ENCODE data around the gene NATD1. TPM values are rescaled to one million over a fixed set of nuclear protein-coding genes. Genes with fewer than 3 reads are reported as not detected.
A peak's percentile ranks its signal among the peaks of the same experiment; 100 is the strongest.

NATD1 gene, protein sequence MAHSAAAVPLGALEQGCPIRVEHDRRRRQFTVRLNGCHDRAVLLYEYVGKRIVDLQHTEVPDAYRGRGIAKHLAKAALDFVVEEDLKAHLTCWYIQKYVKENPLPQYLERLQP
- 0.21 and 0.81 TPM in 2 replicates for total RNA-seq (2014; rRNA removed; shearing (Covaris generic))

DNA sequence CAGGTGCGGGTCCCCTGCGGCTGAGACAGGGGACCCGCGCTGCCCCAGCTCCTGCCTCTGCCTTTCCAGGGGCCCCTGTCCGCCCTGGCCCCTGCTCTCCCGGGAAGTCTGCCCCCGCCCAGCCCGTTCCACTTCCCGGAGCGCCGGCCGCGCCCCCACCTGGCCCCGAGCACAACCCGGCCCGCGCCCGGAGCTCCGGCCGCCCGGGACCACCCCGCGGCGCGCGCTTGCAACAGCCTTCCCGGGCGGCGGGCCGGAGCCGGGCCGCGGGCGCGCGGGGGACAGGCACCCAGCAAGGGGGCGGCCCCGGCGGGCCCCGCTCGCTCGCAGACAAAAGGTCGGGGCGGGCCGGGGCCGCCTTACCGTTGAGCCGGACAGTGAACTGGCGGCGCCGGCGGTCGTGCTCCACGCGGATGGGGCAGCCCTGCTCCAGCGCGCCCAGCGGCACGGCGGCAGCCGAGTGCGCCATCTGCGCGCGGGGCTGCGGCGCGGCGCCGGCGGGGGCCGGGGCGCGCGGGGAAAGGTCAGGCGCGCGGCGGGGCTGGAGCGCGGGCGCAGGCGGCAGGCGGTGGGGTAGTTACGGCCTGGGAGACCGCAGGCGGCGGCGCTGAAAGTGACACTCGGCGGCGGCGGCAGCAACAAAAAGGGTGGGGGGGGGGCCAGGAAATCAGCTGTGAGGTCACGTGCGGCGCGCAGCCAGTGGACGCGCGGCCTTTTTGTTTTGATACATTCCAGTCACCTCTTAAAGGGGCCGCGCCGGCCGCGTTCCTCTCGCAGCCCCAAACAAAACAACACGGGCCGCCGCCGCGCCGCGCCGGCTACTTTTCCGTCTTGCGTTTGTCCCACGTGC is at the start of gene NATD1:
Gene NATD1, minus strand, starts transcription at position 615 of the 850 bp plus-strand sequence. Its CDS starts 146 bp downstream, at position 469.
- peak; percentile 74 for DNase-seq (ENCODE audit: low spot score)

DNA sequence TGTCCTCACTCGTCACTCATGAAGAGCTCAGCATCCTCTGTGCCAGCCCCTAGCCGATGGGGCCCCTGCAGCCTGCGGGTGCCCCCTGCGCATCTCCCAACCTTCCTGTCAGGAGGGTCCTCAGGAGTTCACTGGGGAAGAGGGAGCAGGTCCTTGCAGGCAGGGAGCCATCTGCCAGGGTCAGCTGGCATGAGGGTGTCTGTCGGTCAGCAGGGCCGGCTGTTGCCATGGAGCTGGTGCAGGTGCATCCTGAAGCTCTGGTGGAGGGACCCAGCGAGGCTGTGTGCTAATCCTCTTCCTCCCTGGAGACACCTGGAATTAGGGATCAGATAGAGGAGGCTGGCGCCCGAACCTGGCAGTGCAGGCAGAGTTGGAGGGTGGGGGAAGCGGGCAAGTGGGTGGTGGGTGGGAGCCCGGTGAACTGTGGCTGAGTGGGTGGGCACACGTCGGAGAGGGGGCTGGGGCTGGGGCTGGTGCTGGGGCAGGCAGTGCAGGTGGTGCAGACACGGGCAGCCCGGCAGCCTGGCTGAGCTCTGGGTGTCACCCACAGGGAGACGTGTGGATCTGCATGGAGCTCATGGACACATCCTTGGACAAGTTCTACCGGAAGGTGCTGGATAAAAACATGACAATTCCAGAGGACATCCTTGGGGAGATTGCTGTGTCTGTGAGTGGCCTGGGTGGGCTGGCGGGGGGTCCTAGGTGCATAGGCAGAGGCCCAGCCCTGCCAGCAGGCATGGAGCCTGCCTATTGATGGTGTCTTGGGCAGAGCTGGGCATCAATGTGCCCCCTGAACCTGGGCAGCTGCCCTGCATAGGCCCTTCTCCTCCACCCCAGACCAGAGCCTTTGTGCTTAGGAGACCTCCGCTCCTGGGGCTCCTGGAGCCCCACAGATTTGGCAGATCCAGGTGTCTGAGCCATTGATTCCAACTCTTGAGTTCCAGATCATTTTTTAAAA is 48.7 kb upstream of the NATD1 start:
- peak; percentile 11 for DNase-seq (ENCODE audit: low spot score)

DNA sequence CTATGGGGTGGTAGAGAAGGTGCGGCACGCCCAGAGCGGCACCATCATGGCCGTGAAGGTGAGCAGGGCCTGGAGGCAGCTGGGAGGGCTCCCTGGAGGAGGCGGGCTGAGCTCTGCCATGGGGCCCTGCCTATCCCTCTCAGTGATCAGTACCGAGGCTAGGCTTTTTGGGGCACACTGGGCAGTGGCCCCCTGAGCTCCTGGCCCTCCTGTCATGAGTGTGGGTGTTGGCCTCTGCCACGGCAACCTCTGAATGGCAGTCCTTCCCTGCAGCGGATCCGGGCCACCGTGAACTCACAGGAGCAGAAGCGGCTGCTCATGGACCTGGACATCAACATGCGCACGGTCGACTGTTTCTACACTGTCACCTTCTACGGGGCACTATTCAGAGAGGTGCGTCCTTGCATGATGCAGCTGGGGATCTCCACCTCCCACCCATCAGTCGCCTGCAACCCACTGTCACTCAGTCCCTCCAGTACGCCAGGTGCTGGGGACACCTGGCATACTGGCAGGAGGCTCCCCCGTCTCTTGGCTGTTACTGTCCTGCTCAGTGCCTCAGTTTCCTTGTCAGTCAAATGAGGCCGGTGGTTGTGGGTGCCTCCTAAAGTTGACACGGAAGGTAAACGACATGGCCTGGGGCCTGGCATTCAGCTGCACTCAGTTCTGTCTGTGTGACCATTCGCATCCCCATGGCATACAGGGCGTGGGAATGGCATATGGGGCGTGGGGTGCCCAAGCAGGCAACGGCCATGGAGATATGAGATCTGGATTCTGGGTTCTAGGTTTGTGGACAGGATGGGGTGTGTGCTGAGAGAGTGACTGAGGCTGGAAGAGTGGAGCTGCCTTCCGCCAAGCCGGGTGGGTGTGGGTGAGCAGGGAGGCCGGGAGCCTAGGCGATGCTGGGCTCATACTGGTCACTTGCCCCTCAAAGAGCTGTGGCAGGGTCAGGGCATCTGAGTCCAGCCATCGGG is 47.7 kb upstream of the NATD1 start:
- peak; percentile 6 for DNase-seq (ENCODE audit: low spot score)

DNA sequence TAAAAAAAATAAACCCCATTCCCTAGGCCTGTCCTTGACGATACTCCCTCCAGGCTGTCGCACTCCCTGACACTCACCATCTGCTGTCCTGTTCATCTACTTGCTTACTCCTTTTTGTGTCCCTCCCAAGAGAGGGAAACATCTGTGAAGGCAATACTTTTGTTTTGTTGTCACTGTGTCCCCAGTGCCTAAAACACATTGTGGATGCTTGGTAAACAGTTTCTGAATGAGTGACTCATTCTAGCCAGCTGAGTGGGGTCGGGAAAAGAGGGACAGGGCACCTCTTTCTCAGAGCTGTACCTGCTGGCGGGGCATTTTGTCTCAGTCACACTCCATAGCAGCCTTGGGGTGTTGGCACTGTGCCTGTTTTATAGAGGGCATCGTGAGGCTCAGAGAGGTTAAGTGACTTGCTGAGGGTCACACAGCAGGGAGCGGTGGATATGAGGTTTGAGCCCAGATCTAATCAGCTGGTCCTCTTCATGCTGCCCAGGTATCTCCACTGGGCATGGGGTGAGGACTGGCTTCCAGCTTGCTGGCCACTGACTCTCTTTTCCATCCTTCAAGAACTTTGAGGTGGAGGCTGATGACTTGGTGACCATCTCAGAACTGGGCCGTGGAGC is 46.9 kb upstream of the NATD1 start:
- peak; percentile 22 for DNase-seq (ENCODE audit: low spot score)

DNA sequence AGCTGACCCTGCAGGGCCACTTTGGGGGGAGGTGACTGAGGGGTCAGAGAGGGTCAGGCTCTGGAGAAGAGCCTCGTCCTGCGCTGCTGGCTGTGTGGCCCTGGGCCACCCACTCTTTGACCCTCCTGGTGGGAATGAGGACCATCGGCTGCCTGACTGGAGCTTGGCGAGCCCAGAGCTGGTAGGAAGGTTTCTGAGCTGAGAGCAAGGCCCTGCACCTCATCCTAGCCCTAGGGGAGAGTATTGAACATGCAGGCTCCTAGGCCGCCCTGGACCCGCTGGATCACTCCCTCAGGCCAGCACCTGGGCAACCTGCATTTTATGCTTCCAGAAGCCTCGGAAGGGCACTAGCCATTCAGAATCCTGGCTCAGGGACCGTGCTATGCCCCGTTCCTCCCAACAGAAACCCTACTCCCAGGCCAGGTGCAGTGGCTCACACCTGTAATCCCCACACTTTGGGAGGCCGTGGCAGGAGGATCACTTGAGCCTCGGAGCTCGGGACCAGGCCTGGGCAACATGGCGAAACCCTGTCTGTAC is 45.8 kb upstream of the NATD1 start:
- no peak for DNase-seq (ENCODE audit: low spot score)

DNA sequence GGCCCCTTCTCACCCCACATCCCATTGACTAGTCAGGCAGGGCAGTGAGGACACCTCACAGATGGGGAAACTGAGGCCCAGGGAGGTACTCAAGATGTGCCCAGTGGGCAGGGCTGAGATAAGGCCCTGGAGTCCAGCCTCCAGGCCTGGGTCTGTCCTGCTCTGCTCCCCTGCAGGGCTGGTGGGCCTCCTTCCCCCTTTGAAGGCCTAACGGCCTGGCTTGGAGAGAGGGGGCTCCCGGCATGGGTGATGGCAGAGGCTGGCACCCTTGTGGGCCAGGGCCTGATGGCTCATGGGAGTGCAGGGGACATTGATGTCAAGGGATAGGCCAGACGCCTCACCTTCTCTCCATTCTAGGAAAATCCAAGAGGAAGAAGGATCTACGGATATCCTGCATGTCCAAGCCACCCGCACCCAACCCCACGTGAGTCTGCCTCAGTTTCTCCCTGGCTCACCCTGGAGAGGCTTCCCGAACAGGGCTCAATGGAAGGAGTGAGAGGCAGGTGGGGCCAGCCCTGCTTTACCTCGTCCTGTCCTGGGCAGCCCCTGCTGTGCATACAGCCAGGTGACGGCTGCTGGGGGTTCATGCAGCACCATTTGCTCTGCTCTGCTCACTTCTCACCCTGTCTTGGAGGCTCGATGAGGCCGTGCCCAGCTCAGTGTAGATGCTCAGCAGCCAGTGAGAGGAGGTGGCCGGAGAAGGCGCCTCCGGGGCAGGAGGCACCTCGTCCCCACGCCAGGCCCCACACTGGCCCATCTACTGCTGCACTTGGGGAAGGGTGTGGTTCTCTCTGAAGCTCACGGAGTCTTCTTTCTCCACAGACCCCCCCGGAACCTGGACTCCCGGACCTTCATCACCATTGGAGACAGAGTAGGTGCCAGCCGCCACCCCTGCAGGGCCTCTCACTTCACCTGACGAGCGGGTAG is 45.1 kb upstream of the NATD1 start:
- peak; percentile 7 for DNase-seq (ENCODE audit: low spot score)

DNA sequence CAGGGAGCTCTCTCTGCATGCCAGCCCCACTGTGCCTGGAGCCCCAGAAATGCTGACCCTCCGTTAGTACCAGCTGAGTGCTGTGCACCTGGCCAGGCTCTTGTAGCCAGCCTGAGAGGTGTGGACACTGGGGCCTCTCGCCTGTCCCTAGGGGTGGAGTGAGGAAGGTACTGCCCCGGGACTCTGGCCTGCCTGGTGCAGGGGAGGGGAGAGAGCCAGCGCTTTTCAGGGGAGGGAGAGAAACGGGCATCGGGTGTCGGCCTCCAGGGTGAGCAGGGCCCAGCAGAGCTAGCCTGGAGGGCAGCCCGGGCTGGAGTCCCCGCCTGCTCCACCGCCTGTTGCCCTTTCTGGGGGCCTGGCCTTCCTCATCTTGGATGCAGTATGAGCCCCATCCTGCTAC is 44.4 kb upstream of the NATD1 start:
- peak; percentile 5 for DNase-seq (ENCODE audit: low spot score)

DNA sequence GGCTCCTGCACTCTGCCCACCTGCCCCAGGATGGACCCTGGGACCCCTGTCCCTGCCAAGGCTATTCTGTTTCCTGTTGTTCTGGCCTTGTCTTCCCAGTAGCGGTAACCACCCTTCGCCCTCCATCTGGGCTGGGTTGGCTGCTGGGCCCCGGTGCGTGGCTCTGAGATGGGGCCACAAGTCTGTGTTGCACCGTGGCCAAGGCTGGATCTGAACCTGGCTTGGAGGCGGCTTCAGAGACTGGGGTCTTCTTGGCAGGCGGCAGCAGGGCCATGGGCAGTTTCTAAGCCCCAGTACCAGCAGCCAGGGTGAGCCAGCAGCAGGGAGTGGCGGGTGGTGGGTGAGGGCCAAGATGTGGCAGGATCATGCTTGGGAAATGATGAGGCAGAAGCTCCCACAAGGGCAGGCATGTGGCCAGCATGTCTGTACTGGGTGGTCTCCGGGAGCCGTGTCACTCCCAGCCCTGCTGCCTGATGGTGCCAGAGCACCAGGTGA is 43.9 kb upstream of the NATD1 start:
- peak; percentile 6 for DNase-seq (ENCODE audit: low spot score)

DNA sequence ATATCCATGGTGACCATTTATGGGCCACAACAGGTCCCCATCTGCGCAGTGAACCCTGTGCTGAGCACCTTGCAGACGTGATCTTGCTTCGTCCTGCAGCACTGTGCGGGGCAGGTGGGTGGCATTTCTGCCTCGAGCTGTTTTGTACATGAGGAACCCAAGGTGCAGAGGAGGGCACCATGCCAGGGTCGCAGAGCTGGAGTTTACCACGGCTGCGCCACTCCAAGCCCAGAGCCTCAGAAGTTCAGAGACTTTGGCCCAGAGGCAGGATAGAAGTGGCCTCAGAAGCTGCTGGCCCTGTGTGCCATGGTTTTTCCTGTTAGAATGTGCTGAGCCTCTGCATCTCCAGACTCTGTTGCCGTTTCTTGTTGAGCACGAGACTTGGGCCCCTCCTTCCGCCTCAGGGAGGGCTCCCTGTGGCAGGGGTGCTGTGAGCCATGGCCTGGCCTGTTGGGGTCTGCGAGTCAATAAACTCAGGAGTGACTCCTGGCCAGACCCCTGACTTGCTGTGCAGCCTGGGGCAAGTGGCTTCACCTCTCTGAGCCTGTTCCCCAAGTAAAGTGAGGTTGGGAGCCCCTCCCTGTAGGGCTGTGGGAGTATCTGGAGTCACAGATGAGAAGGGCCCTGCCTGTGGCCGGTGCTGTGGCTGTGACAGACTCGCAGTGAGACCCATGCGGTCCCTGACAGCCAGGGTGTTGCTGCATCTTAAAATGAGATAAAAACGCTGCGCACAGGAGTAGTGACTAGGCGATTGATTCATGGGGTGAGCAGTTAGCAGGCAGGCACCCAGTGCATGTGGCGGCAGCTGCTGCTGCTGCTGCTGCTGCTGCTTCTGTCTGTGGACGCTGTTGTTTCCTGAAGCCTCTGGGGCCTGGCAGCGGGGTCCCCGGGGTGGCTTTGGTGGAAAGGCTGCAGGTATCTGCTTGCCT is 43.2 kb upstream of the NATD1 start:
- peak; percentile 50 for DNase-seq (ENCODE audit: low spot score)

DNA sequence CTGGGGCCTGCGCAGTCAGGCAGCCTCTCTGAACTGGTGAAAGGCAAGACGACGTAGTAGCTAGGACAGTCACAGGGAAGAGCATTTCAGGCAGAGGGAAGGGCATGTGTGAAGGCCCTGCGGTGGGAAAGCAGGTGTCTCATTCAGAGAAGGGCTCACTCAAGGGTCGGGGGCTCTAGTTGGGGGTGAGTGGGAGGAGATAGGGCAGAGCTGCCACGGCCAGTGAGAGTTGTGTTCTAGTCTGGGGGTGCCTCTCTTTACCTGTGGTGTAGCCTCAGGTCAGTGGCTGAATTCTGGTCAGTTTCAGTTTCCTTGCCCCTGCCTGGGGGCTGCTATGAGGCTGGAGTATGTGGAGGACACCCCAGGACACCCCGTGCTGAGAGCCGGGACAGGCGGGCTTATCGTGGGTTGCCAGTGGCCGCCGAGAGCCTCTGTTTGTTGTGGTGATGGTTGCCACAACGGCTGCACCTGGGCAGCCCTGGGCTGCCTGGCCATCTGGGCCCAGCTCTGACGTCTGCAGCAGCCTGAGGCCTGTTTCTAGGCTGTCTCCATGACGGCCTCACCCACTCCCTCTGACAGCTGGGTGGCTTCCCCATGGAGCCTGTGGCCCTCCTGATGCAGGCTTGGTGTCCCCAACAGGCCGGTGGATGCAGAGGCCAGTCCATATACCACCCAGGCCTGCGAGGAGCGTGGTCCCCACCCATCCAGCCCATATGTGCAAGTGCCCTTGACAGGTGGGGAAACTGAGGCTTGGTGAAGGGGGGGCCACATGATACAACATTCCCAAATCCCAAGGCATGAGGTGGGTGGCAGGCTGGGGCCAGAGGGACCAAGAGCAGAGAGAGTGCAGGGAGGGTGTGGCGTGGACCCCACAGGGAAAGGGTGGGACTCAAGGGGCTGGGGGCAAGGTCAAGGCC is 42.1 kb upstream of the NATD1 start:
- peak; percentile 7 for DNase-seq (ENCODE audit: low spot score)

DNA sequence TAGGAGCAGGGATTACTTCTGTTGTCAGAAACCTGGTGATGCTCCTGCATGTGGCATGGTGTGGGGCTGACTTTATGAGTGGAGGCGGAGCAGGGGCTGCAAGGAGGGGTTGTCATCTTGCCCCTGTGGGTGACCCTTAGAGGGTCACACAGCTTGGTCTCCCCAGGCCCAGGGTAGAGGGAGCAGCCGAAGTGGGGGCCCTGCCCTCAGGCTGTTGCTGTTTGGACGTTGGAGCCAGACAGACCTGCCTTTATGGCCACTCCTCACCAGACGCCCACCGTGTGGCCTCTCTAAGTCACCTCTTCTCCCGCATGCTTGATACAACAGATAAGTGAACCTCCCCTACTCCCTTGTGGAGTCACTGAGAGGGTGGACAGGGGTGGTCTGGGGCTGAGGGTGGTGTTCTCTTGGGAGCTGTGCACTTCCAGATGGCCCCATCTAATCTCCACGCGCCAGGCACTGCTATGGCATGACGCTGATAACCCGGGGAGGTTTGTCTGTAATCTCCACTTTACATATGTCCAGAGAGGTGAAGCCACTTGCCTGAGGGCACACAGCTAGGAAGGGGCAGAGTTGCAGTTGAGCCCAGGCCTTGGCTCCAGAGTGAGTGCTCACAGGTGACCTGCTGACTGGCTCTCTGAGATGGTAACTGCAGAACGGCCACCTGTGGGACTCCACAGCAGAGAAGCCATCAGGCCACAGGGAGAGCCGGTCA is 41.3 kb upstream of the NATD1 start:
- peak; percentile 6 for DNase-seq (ENCODE audit: low spot score)

DNA sequence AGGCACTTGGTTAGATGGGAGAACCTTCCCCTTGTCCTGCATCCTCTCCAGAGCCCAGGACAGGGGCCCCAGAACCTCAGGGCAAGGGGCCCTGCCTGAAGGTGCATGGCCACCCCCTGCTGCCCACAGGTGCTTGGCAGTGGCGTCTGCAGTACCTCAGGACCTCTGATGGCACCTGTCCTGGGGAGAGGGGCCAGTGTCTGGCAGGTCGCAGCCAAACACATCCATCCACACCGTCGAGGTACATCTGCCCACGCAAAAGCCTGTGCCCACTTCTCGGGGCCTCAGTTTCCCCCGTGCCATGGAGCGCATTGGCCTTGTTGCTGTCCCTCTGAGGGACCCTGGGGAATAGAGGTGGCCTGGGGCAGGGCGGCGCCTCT is 40.6 kb upstream of the NATD1 start:
- no peak for DNase-seq (ENCODE audit: low spot score)

DNA sequence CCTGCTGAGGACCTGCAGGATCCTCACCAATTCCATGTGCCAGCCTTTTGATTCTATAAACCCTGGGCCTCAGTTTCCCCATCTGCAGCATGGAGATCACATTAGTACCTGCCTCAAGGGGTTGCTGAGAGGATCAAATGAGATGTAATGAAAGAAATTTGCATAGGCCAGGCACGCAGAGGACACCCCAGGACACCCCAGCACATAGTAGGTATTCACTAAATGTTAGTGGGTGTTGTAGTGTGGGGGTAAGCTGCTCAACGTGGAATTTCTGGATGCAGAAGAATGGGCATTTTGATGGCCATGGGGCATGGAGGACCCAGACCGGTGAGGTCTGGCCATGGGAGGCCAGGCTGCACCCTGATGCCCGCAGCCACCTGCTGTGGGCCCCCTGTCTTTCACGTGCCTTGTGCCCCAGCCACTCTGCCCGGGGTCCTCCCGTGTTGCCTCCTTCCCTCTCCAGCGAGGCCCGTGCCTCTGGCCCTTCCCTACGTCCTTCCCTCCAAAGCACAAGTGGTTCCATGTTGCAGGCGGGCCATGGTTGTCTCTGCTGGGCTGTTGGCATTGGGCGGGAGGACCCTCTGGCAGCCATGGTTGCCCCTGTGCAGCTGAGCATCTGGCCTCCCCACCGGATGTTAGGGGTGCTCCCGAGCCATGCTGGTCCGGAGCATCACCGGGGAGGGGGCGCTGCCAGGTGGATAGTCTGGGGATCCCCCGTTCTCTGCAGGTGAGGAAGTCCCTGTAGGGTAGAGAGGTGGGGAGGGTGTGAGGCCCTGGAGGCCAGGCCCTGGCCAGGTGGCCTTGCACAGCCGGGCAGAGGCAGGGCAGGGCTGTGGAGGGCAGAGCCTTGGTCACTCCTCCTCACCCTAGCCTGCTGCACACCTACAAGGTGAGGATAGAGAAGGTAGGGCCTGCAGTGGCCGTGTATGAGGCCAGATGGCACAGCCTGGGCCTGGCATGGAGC is 39.9 kb upstream of the NATD1 start:
- peak; percentile 4 for DNase-seq (ENCODE audit: low spot score)

DNA sequence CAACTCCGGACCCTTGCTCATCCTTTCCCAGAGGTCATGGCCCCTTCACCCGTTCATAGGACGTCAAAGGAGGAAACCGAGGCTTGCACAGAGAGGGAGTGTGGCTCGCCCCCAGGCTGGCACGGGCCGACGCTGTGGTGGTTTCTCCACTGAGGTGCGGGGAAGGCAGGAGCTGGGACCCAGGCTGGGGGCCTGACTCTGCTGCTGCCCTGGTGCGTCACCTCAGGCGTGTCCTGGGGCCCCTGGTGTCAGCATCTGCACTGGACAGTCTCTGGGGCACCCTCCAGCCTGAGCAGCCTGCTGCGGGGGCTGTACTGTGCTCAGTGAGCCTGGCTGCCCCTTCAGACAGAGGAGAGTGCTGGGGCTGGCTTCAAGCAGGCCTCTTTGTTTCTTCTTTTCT is 38.7 kb upstream of the NATD1 start:
- peak; percentile 2 for DNase-seq (ENCODE audit: low spot score)

DNA sequence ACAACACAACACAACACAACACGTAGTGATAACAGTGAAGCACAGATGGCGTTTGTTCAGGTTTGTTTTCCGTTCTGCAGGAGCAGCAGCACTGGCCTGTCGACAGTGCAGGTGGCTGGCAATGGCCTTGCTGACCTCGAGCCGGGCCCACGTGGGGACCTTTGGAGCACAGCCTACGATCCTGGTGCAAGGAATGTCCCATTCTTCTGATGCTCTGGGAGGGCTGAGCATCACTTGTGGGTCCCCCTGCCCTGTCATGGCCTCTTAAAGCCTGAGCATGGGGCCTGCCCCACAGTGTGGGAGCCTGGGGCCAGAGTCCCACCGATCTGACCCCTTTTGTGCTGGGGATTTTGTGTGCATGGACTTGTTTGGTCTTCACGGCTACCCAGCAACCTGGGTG is 38.1 kb upstream of the NATD1 start:
- no peak for DNase-seq (ENCODE audit: low spot score)
